GM19468 (cell line): ENCODE measurements around the gene TNFRSF19.

Experiments used
- ATAC-seq: cut with Tn5 transposase; IDR thresholded peaks from one replicate; pipeline ENCODE4 v1.9.1; 2021; ENCODE audit warnings: mild to moderate bottlenecking, moderate library complexity, moderate number of reproducible peaks; ENCODE audit not compliant: unreplicated experiment; ENCODE audit errors: extremely low read depth

The TNFRSF19 gene

DNA sequence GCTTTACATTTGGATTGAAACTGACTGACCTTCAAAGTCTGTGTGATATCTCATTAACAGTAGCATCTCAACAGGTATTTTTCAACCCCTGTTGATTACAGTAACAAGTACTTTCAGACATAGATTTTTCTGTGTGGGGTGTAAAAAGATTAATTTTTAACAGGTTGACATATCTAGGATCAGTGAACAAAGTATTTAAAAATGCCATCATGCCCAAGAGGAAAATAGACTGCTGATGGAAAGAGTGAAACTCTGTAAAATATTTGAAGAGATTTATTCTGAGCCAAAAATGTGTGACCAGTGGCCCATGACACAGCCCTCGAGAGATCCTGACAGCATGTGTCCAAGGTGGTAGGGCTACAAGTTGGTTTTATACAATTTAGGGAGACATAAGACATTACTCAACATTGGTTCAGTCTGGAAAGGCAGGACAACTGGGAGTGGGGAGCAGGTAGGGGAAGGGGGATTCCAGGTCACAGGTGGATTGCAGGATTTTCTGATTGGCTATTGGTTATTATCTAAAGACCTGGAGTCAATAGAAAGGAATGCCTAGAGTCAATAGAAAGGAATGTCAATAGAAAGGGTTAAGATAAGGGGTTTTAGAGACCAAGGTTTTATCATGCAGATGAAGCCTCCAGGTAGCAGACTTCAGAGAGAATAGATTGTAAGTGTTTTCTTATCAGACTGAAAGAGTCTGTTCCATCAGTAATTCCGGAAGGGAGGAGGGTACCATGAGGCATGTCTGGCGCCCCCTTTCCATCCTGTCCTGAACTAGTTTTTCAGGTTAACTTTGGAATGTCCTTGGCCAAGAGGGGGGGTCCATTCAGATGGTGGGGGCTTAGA lies 29.1 kb downstream of the TNFRSF19 start:
- no peak for ATAC-seq

DNA sequence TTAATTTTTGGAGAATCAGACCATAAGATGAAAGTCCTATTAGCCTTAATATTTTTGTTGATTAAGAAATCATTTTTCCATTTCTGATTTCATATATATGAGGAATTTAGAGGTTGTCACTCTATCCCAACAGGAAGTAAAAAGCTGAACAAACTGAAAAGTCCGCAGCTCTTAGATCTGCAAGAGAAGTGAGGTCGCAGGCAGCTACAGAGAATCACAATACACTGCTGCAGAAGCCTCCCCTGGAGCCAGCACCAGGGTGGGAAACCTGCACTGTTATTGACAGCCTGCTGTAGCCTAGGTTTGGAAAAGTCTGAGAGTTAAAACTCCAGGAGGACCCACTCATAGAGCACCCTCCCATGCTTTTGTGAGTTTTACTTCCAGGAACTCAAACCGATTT lies 29.9 kb downstream of the TNFRSF19 start:
- no peak for ATAC-seq

DNA sequence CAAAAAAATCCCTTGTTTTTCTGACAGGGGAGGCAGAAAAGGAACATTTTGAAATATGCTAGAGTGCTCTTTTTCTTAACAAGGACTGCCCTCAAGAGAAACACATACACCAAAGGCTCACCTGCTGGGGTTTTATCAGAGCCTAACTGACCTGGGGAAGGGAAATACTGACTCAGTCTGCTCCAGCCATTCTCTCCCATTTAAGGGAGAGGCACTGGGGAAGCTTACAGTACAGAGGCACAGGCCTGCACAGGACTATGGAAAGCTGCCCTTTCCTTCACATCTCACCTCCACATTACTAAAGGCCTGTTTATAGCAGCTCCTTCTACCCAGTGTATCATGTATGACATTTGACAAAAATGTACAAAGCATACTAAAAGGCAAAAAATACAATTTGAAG lies 30.3 kb downstream of the TNFRSF19 start:
- ATAC-seq: no peak

DNA sequence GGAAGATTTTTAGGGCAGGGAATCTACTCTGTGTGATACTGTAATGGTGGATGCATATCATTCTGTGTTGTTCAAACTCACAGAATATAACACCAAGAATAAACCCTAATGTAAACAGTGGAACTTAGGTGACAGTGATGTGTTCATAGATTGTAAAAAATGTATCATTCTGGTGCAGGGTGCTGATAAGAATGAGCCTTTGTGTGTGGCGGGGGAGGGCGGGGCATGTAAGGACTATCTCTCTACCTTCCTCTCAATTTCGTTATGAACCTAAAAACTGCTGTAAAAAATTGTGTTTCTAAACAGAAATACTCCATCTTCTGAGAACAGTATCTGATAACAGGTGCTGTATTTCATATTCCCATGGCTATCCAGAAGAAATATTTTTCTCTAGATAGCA lies 35.6 kb downstream of the TNFRSF19 start:
- ATAC-seq: no peak

DNA sequence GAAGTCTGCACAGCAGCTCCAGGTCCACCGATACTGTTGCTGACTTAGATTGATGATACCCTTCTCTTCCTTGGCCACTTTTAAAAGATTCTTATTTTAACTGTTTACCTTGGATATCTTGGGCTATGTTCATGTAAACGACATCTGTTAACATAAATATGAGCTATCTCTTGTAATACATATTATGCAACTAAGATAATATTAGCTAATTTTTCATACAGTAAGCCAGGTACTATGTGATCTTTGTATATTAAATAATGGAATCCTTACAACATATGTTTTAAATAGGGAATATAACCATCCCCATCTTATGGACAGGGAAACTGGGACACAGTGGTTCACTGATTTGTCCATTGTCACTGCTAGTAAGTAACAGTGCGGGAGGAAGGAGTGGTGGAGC lies 37.9 kb downstream of the TNFRSF19 start:
- ATAC-seq: no peak

DNA sequence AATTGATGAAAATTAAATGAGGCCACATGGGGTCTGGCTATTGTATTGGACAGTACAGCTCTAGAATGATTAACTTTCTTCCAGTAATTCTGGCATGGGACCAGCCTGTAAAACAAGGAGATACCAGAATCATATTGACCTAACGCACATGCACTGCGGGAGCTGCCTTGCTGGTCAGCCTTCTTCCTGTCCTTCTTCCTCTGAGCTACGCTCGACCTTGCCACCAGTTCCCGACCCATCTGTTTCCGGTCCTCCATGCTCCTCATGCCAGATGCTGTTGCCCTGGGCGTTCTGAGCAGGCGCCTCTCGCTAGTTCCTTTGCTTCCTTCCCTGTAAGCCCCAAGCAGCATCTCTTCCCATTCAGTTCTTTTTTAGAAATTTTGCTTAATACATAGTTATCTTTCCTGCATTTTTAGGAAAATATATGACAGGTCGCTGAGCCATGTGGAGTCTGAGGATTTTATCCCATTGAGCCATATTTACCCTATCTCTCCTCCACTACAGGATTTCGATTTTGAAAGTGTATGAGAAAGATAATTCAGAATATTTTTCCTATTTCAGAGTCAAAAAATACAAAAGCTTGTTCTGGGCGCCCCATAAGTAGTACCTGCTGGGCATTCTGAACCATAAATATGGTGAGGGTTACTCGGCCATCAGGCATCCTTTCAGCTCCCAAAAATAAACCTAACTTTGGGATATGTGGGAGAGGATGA lies 38.6 kb downstream of the TNFRSF19 start:
- ATAC-seq: no peak

DNA sequence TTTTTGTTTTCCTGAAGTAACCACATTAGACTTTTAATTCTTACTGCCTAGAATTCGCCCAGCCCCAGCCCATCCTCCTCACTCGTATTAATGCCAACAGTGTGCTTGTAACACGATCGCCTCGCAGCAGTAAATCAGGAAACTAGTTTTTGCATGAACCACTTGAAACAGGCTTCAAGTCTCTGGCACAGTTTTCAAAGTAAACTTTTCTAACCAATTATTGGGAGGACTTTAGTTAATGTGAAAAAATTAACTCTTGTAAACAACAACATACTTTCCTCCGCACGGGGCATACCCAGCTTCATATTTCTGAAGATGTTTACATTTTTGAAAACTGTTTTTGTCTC lies 39.2 kb downstream of the TNFRSF19 start:
- ATAC-seq: no peak

DNA sequence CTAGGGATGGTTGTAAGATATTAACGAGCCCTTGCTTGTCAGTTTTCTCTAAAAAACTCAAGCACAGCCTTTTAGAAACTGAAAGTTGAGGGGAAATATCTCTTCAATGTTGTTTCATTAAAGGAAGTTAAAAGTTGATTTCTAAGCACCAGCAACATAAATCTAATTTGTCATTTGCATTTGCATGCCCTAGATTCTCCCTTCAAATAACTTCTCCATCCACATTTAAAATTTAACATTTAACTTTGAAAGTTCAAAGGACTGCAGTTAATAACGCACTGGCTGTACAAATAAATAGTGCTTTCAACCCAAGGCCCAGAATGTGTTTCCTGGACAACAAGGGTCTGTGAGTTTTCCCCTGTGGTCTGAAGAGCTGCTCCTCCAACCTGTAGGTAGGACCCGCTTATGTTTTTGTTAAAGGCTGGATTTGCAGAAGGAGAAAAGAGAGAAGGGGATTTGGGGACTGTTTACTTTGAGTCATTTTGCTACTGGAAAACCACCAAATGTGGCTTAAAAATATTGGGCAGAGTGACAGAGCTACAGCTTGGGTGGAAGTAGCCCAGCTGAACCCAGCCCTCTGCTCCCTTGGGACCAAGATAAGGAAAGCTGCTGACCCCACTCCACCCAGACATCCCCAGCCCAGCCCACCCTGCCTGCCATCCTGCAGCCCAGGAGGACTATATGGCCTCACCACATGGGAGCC lies 39.8 kb downstream of the TNFRSF19 start:
- no peak for ATAC-seq

DNA sequence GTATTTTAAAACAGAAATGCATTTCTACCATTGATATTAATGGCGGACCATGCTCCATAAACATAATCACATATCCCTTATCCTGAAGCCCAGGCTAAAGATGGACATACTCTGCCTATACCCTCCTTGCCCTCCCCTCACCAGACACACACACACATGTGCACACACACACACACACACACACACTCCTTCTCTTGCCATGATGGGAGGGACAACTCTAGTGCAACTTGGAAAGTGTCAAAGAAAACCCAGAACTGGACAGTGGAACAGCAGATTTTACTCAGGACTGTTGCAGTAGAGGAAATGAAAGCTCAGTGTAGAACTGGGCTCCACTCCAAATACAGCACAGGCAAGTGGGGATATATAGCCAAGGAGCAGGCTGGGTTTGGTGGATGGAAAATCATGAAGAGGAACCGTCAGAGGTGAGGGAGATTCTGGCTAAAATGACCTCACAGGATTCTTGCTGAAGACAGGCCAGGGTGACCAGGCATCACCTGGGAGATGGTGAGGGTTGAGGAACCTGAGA lies 40.8 kb downstream of the TNFRSF19 start:
- ATAC-seq: no peak

DNA sequence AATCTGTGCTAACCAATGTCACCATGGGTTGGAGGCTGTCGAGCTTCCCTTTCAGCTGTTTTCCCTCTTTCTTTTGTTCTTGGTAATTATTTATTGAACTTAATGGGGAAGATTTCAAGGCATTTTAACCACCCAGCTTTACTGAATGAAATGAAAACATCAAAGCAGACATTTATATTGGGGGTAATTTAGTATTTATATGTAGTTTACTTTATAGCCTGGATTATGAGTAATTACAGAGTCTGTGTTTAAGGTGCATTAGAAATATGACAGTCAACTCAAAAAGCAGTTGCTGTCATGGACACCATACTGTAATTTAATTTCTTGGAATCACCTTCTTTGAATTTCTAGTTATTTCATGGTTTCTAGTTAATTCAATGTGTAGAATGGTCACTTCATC lies 42.0 kb downstream of the TNFRSF19 start:
- no peak for ATAC-seq

DNA sequence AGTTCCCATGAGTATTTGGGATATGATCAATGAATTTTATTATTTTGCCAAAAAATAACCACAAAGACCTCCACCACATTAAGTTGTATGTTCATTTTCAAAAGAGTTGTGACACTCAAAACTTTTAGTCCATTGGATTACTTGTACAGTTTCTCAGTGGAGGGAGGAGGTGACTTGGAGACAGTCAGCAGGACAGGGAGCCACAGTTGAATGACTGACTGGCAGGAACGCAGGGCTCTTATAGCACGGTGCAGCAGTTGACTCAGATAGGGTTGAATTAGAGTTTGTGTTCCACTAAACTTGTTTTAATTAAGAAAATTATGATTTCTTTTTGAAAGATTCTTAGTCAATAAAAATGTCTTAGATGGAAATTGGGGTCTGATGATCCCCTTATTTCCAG lies 42.5 kb downstream of the TNFRSF19 start:
- ATAC-seq: no peak

DNA sequence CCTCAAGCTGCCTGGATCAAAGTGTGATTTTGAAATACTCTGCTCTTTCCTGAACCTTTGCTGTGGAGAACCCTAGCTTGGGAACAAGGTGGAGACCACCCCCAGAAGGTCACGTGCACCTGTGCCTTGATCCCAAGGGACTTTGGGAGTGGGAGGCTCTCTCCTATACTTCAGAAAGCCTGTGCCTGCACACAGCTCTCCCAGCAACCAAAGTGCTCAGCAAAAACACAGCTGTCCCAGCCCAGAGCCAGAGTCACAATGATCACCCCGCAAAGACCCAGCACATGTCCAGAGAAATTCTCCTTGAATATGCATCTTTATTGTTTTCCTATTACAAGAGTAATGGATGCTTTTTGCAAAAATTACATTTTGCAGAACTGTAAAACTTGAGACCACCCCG lies 43.4 kb downstream of the TNFRSF19 start:
- ATAC-seq: no peak

DNA sequence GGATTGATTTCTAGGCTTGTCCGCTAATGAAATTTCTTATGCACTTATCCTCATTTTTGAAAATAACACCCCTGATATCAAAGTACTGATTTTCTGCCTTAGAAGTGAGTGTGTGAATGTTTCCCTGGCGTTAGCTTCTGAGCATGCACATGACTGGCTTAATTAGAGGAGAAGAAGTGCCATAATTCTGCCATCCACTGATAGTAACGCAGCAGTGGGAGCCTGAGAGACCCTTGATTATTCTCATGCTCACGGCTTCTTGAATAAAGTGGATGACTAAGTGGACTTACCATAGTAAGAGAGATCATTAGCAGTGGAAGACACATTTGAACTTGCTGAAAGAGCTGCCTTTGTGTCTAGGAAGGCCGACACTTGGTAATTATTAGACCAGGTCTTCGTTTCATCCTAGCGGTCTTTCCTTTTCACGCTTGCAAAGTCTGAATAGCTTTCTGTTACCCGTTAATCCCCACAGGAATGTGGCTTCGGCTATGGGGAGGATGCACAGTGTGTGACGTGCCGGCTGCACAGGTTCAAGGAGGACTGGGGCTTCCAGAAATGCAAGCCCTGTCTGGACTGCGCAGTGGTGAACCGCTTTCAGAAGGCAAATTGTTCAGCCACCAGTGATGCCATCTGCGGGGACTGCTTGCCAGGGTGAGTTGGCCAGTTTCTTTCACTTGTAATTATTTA lies 45.3 kb downstream of the TNFRSF19 start:
- no peak for ATAC-seq

DNA sequence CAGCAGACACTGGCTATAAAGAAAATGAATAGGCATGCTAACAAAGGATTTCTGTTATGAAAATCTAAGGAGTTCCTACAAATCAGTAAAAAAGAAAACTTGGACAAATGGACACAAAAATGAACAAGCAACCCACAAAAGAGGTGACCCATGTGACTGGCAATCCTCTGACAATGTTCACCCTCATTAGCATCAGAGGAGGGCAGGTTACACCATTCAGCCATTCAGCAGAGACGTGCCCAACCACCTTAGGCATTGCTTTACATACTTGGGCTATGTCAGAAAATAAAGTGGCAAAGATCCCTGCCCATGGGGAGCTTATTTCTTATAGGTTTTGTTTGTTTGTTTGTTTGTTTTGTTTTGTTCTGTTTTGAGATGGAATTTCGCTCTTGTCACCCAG lies 46.0 kb downstream of the TNFRSF19 start:
- no peak for ATAC-seq

DNA sequence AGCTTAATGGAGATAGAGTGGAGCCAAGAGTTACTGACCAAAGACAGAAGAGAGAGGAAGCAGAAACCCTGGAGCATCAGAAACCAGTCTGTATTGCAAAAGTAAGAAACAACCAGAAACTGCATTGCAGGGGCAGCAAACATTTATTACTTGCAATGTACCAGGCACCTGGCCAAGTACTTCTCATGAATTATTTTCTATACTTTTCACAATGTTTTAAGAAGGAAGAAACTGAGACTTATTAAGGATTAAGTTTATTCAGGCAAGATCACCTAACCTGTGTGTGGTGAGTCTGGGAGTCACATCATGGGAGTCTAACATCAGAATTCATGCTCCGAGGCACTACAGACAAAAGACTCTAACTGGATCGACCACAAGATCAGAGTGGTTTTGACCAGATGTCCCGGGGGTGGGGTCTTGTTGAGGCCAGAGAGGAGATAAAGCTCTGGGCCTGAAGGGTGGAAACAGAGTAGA lies 47.4 kb downstream of the TNFRSF19 start:
- ATAC-seq: no peak

DNA sequence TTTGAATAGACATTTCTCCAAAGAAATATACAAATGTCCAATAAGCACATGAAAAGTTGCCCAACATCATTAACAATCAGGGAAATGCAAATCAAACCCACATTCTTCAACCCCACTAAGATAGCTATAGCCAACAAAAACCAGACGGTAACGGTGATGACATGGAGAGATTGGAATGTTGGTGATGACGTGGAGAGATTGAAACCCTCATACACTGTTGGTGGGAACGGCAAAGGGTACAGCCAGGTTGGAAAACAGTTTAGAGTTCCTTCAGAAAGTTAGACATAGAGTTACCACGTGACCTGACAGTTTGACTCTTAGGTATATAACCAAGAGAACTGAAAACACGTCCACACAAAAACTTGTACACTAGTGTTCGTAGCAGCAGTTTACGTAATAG lies 48.1 kb downstream of the TNFRSF19 start:
- no peak for ATAC-seq

DNA sequence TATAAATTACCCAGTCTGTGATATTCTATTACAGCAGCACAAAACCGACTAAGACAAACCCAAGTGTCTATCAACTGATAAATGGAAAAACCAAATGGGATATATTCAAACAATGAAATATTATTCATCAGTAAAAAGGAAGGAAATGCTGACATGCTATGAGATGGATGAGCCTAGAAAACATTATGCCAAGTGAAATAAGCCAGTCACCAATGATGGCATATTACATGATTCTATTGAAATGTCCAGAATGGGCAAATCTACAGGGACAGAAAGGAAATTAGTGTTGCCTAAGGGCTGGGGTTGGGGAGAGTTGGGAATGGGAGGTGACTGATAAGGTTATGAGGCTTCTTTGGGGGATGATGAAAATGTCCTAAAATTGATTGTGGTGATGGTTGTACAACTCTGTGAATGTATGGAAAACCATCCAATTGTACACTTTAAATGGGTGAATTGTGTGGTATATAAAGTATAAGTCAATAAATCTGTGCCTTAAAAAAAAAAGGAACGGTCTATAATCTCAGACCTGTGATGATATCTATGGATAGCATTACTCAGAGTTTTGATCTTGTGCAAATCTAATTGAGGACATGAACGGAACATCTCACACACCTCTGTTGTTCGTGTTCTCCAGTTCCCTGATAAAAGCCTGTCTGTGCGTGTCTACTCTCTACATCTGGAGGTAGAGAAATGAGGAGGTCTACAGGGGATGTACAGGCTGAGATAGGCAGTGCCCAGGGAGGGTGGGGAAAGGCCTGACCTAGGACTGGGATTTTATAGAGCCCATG lies 49.0 kb downstream of the TNFRSF19 start:
- no peak for ATAC-seq

DNA sequence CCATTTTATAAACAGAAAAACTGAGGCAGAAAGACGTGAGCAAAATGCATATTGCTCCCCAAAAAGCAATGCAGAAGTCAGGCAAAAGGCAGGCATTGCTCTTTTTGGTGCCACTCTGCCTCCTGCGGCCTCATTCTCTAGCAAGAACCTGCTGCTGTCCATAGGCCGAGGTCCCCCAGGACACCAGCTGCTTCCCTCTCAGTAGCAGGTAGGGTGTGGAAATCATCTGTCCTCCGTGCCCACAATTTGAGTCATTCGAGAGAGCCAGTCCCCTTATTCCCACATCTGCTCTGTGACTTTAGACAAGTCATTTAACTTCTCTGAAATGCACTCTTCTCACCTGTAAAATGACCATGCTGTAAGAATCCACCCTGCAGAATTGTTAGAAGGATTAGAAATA lies 50.0 kb downstream of the TNFRSF19 start:
- ATAC-seq: no peak

DNA sequence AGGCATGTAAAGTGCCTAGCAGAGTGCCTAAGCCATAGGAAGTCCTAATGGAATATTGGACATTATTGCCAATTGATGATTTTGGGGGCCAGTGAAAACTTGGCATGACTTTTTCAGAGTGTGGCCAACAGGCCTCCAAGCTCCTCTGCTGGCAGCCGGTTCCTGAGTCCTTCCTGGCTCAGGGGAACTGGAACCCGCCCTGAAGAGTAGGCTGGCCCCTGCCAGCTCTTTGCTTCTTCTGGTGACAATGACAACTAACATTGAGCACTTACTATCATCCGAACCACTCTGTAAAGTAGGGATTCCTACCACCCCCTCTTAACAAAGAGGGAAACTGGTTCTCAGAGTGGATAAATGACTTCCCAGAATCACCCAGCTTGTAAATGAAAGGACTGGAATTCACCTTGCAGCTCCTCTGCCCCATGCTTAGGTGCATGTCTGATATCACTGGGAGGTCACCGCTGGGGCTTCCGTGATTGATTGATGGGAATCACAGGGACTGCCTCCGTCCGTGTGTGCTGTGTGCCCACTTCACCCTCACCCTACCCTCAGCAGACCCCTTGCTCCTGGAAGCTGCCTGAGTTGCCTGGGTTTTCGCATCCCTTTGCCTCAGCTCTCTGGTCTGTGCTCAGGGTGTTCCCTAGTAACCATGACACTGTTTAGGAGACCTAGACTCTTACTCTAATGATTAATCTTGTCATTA lies 50.6 kb downstream of the TNFRSF19 start:
- ATAC-seq: no peak
